Glomerular endothelial cell (primary cell): ENCODE results near the gene VAV1. TPM values are rescaled to one million over a fixed set of nuclear protein-coding genes. Genes with fewer than 3 reads are reported as not detected.

Experiments used
- DNase-seq: peaks from one replicate; pipeline ENCODE4 v3.0.0-alpha.2; 2011; ENCODE audit warnings: low read depth, low spot score; ENCODE audit errors: extremely low read depth
- total RNA-seq: library from RNA; depleted of rRNA; stranded (reverse); fragments of >200 nt; gene quantifications from 2 replicates; pipeline ENCODE4 v1.2.3, GENCODE V29; 2015

Gene VAV1, protein sequence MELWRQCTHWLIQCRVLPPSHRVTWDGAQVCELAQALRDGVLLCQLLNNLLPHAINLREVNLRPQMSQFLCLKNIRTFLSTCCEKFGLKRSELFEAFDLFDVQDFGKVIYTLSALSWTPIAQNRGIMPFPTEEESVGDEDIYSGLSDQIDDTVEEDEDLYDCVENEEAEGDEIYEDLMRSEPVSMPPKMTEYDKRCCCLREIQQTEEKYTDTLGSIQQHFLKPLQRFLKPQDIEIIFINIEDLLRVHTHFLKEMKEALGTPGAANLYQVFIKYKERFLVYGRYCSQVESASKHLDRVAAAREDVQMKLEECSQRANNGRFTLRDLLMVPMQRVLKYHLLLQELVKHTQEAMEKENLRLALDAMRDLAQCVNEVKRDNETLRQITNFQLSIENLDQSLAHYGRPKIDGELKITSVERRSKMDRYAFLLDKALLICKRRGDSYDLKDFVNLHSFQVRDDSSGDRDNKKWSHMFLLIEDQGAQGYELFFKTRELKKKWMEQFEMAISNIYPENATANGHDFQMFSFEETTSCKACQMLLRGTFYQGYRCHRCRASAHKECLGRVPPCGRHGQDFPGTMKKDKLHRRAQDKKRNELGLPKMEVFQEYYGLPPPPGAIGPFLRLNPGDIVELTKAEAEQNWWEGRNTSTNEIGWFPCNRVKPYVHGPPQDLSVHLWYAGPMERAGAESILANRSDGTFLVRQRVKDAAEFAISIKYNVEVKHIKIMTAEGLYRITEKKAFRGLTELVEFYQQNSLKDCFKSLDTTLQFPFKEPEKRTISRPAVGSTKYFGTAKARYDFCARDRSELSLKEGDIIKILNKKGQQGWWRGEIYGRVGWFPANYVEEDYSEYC
- total RNA-seq = not detected in 2 replicates

DNA sequence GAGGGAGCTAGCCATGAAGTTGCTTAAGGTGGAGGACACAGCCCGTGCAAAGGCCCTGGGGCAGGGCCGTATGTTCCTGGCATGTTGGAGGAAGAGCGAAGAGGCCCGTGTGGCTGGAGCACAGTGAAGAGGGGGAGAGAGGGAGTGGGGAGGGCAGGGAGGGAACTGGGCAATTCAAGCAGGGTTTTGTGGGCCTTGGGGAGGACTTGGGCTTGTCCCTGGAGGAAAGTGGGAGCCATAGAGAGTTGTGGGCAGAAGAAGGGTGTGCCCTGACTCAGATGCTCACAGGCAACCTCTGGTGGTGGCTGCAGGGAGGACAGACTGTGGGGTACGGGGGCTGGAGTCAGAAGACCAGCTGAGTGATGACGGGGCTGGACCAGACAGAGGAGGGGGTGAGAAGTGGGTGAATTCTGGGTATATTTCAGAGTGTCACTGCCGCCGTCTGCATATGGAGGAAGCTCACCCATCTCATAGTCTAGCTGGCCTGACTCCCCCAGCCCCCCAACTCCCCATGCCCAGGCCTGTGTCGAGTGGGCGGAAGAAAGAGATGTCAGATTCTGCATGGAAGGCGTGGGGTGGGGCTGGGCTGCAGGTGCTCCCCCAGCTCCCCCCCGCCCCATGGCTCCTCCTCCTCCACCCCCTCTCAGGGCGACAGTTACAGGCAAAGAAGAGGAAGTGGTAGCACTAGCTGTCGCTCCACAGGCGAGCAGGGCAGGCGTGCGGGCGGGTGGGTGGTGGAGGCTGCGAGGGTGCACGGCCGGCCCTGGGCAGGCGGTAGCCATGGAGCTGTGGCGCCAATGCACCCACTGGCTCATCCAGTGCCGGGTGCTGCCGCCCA, at the start of gene VAV1:
Gene VAV1 (plus strand): TSS at position 681 of the 838 bp plus-strand sequence. CDS start 100 bp downstream, at position 781.
- no peak for DNase-seq

DNA sequence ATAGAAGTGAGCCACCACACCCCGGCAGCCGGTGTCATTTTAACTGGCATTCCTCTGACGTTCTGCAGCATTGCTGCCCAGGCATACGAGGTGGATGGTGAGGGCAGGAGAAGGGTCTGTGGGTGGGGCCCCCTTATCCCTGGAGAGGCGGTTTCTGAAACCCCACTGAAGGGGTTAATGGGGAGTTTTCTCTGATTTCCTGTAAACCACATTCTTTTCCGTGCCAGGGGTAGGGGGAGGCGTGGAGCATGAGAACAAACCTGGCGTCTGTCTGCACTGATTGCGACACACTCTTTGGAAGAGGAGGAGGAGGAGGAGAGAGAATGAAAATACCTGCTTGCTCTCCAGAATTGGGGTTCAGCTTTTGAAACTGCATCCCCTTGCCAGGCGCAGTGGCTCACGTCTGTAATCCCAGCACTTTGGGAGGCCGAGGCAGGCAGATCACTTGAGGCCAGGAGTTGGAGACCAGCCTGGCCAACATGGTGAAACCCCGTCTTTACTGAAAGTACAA, 49.3 kb upstream of the VAV1 start:
- DNase-seq = no peak

DNA sequence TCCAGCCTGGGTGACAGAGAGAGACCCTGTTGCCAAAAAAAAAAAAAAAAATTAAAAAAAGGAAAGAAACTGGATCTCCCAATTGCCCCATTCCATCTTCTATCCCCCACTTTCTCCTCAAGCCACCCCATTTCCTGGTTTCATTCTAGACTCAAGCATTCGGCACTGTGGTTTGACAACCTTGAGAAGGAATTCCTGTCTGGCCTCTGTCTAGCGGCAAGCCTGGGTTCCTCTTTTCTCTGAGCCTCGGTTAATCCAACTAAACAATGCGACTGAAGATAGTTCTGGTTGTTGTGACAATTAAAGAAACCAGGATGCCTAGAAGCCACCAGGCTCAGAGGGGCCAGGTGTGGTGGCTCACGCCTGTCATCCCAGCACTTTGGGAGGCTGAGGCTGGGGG, 48.8 kb upstream of the VAV1 start:
- no peak for DNase-seq

DNA sequence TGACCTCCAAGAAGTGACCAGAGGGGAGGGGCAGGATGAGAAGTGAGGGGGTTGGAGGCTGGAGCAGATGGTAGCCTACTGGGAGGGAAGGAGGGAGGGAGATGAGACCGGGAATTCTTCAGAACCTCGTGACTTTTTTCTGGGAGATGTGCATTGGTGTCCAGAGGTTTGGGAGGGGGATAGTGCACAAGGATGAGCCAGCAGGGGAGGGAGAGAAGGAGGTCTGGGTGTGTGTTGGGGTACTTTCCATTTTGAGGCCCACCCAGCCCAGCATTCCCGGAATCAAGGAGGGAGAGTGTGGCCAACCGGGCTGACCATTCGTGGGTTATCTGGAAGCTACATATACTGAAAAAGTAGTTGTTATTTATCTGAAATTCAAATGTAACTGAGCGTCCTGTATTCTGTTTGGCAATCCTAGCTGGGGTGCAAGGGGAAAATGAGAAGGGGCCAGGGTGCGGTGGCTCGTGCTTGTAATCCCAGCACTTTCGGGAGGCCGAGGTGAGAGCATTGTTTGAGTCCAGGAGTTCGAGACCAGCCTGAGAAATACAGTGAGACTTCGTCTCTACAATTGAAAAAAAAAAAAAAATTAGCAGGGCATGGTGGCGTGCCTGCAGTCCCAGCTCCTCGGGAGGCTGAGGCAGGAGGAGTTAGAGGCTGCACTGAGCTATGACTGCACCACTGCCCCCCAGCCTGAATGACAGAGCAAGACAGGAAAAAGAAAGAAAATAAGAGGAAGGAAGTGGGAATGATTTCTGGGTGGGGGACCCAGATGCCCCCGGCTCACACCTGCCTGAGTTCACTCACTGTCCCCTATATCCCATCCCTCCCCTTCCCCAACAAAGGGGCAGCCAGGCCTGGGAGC, 47.6 kb upstream of the VAV1 start:
- no peak for DNase-seq

DNA sequence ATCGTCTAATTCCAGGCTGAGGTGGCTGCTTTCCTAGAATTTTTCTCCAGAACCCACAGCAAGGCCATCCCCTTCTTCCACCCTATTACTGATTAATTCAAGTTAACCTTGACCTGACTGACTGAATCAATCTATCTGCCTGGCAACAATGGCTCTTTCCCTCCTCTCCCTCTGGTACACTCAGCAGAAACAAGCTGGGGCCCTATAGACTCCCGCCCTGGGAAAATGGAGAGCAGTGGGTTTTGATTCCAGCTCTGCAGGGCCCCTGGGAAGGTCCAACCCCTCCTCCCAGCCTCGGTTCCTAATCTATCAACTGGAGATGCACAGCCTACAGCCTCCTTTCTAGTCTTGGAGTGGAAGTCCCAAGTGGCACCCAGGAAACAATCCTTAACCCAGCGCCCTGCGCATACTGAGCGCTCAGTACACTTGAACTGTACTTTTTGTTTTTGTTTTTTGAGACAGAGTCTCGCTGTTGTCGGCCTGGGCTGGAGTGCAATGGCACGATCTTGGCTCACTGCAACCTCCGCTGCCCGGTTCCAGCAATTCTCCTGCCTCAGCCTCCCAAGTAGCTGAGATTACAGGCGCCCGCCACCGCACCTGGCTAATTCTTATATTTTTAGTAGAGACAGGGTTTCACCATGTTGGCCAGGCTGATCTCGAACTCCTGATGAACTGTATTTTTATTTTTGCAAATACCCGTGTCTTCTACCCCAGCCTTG, 46.8 kb upstream of the VAV1 start:
- no peak for DNase-seq

DNA sequence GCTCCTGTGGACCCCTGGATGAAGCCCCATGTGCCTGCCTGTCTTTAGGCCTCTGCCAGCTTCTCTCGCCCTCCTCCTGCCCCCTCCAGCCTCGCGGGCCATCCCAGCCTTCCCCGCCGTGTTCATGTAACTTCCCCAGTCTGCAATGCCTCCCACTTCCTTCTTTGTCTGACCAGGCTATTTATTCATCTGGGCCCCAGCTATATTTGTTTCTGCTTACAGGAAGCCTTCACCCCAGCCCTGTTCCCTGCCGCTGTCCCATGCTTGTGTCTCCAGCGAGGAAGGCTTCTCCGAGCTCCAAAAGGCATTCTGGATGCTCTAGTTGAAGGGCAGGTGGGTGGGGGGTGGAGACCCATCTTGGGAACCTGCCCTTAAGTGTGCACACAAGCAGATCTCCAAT, 44.2 kb upstream of the VAV1 start:
- DNase-seq = no peak

DNA sequence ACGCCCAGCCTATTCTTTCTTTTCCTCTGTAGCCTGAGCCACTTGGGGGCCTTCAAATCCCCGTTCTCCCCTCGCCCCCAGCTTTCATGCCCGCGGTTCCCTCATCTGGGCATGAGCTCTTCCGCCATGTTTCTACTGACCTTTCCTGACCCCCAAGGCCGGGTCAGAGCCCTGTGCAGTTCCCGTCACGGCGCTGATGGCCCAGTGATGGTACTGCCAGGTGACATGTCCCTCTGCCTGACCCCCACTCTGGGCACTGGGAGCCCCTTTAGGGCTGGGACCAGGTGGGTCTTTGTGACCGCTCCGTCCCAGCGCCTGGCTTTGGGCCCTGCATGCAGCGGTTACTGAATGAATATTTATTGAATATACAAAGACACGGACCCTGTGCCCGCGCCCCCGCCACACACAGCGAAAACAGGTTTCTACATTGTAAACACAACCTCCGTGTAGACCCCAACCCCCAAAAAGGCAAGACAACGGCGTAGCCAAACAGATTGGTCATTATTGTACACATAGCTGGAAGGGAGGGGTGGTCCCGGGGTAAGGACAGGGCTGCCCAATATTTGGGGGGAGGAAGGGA, 42.8 kb upstream of the VAV1 start:
- no peak for DNase-seq

DNA sequence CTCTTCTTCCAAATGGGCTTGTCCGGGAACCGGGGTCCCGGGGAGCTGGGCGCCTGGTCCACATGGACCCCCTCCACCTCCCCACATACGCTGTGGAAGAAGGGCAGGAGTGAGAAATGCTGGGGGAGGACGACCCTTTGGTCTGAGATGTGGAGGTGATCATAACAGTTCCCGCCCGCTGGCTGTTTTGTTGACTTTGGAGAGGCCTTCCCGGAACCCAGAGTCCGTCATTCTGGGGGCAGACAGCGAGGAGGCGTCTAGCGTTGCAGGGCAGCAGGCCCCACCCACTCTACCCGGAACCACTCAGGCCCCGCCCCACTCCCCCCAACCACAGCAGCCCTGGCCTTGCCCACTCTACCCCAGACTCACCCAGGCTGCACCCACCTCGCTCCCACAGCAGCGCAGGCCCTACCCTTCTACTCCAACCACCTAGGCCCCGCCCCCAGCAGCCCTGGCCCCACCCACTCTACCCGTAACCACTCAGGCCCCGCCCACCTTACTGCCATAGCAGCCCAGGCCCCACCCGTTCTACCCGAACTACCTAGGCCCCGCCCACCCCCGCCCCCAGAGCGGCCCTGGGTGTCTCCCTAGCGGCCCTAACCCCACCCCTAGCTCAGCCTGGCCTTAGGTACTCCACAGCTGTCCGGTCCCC, 42.2 kb upstream of the VAV1 start:
- no peak for DNase-seq

DNA sequence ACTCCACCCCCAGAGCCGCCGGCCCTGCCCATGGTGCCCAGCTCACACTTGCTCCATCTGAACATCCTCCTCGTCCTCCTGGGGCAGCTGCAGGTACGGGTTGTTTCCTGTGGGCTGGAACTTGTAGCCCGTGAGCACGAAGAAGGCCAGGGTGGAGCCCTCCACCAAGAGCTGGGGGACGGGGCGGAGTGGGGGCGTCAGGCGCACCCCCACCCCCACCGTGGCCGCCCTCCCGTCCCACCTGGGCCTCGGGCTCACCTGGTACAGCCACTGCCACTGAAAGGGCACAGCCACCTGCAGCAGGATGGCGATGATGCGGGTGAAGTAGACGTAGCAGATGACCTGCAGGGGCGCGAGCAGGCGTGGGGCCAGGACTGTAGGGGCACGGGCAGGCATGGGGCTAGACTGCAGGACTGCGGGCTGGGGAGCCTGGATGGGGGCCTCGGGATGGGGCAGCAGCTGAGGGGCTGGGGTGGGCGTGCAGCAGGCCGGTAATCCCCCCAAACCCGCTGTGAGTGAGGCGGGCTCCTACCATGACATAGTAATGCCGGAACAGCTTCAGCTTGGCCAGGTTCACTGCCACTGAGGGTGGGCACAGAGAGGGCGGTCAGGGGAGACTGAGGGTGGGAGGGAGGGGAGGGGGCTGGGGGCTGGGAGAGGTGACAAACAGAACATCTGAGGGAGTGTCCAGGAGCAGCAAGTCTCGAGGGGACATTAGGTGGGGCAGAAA, 41.4 kb upstream of the VAV1 start:
- DNase-seq = no peak

DNA sequence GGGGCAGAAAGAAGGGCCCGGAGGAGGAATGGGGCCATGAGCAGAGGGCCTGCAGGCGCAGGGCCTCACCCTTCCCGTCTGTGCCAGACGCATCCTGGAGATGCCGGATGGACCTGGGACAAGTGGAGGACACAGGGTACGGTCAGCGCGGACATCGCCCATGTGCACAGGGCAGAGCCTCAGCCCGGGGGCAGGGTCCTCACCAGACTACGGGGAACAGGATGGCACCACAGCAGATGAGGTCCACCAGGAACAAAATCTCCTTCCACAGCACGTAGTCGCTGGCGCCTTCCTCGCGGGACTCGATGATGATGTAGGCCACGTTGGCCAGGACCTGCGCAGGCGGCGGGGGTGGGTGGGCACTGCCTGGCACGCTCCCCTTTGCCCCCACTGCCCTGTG, 40.7 kb upstream of the VAV1 start:
- DNase-seq = no peak

DNA sequence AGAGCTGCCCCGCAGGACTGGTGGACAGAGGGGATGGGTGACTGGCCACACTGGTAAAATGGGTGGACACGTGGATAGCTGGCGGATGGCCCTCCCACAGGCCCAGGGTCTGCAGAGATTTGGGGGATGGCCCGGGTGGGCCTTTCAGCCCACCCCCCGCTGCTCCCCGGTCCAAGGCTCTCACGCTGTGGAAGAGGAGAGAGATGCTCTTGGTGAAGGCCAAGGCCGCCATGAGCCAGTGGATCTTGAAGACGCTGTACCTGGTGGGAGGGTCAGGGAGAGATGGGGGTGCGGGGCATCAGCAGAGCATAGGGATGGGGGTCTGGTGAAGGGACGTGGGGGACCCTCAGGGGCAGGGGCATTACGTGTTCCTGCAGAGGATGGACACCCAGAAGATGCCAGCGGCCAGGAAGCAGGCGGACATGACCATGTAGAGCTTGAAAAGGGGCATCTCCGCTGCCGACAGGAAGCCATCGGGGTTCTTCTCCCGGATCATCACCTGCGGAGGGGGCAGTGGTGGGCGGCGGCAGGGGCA, 39.6 kb upstream of the VAV1 start:
- DNase-seq = no peak

DNA sequence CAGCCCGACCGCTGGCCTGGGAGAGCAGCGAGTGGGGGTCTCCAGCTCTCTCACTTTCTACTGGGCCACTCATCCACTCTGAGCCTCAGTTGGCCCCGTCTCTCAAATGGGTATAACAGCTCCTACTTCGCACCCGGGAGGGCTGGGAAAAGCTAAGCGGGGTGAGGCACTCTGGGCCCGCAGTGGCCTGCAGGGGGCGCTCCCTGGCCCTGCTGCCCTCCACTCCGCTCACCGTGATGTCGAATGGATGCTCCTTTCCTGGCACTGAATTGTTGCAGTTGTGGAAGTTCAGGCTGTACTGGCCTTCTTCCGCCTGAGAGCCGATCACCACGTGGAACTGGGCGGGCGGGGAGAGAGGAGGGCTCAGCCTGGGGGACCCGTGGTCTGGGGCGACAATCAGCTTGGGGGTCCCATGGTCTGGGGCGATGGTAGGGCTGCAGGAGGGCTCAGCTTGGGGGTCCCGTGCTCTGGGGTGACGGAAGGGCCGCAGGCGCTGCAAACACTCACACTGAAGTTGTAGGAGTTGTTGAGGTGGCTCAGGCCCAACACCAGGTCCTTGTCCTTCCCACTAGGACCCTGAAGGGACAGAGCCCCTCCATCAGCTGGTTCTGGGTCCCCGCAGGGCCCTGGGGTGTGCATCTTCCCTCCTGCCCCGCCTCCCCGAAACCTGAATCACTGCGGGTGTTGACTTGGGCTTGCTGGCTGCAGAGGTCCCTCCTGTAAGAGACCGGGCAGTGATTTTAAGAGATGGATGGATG, 39.0 kb upstream of the VAV1 start:
- DNase-seq = no peak

DNA sequence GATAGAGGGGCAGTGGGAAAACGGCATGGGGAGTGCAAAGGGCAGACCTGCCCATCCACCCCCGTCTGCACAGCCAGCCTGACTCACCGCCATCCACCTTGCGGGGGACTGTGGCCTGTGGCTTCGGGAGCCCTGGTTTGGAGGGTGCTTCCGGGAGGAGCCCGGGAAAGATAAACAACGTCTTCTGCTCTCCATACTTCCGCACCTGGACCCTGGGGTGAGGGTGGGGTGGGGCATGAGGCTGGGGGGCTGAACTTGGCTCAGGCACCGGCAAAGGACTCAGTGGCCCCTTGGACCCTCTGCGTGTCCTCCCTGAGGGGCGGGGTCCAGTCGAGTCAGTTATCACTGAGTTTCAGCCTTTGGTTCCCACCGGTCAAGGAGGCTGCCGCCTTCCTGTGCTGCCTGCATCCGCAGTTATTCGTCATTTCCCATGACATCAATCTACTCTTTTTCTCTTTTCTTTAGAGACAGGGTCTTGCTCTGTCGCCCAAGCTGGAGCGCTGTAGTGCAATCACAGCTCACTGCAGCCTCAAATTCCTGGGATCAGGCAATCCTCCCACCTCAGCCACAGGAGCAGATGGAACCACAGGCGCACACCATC, 38.3 kb upstream of the VAV1 start:
- DNase-seq = no peak

DNA sequence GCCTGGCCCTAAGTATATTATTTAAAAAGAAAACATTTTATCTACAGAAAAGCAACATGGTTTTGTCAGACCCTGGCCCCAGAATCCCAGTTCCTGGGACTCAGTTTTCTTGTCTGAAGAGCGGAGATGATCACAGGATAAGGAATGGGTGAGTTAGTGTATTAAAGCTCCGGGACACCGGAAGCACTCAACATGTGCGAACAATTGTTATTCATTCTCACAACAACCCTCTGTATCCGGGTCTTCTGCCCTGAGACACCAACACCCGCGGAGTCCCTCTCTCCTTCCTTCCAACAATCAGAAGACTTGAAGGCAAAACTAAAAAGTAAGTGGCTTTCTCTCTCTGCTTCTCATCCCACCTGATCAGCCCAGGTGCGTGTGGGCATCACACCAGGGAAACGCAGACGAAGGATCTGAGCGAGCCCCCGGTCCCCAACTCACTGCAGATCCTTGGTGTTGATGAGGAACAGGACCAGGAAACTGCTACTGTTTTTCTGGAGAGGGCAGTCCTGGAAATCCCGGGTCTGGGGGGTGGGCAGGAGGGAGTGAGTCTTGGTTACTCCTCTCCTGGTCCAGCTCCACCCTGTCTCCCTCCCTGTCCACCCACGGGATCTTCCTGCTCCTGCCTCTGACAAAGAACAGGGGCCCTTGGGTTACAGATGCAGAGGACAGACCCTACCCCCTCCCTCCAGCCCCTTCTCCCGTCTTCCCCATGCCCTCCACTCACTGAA, 37.2 kb upstream of the VAV1 start:
- no peak for DNase-seq

DNA sequence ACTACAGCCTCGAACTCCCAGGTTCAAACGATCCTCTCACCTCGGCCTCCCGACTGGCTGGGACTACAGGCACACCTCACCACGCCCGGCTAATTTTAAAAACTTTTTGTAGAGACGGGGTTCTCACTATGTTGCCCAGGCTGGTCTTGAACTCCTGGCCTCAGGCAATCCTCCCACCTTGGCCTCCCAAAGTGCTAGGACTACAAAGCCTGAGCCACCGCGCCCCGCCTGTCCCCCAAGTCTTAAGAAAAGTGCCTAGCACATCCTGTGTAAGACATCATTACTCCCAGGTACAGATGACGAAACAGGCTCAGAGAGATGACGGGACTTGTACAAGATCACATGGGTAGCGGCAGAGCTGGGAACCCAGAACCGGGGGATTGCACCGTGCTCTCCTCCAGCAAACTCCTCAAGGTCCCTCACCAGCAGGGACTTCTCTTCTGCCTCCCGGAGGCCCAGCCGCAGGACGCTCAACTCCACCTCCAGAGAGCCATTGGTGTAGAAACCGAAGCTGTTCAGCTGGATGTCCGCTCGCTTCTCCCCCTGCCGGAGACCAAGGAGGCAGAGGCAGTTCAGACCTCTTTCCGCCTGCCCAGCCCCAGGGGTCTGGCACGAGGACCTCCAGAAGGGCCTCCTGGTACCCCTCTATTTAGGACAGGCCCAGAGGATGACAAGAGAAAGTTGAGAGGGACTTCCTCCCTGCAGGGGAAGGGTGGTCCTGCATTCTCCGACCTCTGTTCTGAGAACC, 36.2 kb upstream of the VAV1 start:
- DNase-seq = no peak
